Epidermal melanocyte (primary cell): Measurements from ENCODE around the gene PTMA.
A peak's percentile ranks its signal among the peaks of the same experiment; 100 is the strongest.
"Not testable (repeated sequence)": the region's sequence is repeated elsewhere in the genome, so short reads cannot be mapped to it uniquely, and the experiment has no call there.

ENCODE experiments used
- DNase-seq: peaks from one replicate; pipeline ENCODE4 v3.0.0; 2011; ENCODE audit warnings: low spot score; ENCODE audit not compliant: insufficient read length

Gene PTMA

GRCh38 chr2:231692847-231693246 lies 15.5 kb upstream of the PTMA start:
- no peak for DNase-seq

- DNase-seq, result no peak
These were observed 14.4 kb upstream of the PTMA start for GRCh38 chr2:231693956-231694355.

GRCh38 chr2:231696004-231696367 lies 12.3 kb upstream of the PTMA start:
- peak; percentile 45 for DNase-seq

GRCh38 chr2:231699006-231699405 lies 9.3 kb upstream of the PTMA start:
- no peak for DNase-seq

- no peak for DNase-seq
These were observed 6.6 kb upstream of the PTMA start for GRCh38 chr2:231701456-231702373.

- no peak for DNase-seq
These were observed 4.3 kb upstream of the PTMA start for GRCh38 chr2:231704017-231704416.

- DNase-seq, result peak; percentile 98
These were observed 1.3 kb upstream of the PTMA start for GRCh38 chr2:231706731-231707624.

- DNase-seq, result no peak
These were observed 749 bp upstream of the PTMA start for GRCh38 chr2:231707625-231707926.

- no peak for DNase-seq
These were observed 679 bp downstream of the PTMA start for GRCh38 chr2:231708773-231709635.

GRCh38 chr2:231709636-231709980 lies 1.3 kb downstream of the PTMA start:
- no peak for DNase-seq

GRCh38 chr2:231709981-231710798 lies 1.9 kb downstream of the PTMA start:
- peak; percentile 88 for DNase-seq

GRCh38 chr2:231710799-231711676 lies 2.7 kb downstream of the PTMA start:
- no peak for DNase-seq

- DNase-seq, result no peak
These were observed 3.5 kb downstream of the PTMA start for GRCh38 chr2:231711677-231712450.

- not testable (repeated sequence) for DNase-seq
These were observed 4.2 kb downstream of the PTMA start for GRCh38 chr2:231712451-231713021.

GRCh38 chr2:231713406-231713729 lies 5.0 kb downstream of the PTMA start:
- not testable (repeated sequence) for DNase-seq

GRCh38 chr2:231713730-231714638 lies 5.7 kb downstream of the PTMA start:
- peak; percentile 86 for DNase-seq

GRCh38 chr2:231714639-231715498 lies 6.5 kb downstream of the PTMA start:
- no peak for DNase-seq
